NOMO-1 (cell line): ENCODE data around the gene SEPHS1.
"Not testable (repeated sequence)": the region's sequence is repeated elsewhere in the genome, so short reads cannot be mapped to it uniquely, and the experiment has no call there.

Source experiments
- DNase-seq, 2 experiments: peaks; one replicate each; lab custom pipeline; 2025; ENCODE audit not compliant: unreplicated experiment in 2 of 2; lab: John Stamatoyannopoulos, UW

Gene SEPHS1

GRCh38 chr10:13365243-13365642 lies 17.1 kb upstream of the SEPHS1 start:
- no peak for DNase-seq

GRCh38 chr10:13360587-13360986 lies 12.5 kb upstream of the SEPHS1 start:
- DNase-seq = no peak

DNA sequence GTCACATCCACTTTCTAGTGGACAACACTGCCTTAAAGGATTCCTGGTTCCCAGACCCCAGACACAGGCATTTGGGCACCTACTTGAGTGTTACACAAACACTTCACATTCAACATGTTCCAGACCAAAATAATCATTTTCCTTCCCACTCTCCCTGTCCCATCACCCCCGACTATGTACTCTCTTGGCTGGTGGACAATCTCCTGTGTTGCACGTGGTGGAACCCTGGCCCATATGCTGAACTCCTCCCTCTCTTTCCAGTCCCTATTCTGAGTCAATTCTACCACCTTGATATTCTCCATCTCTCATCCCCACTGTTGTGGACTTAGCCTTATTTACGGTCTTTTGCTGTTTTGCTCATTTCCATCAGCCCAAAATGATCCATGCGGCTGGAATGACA lies 8.3 kb upstream of the SEPHS1 start:
- DNase-seq = no peak

DNA sequence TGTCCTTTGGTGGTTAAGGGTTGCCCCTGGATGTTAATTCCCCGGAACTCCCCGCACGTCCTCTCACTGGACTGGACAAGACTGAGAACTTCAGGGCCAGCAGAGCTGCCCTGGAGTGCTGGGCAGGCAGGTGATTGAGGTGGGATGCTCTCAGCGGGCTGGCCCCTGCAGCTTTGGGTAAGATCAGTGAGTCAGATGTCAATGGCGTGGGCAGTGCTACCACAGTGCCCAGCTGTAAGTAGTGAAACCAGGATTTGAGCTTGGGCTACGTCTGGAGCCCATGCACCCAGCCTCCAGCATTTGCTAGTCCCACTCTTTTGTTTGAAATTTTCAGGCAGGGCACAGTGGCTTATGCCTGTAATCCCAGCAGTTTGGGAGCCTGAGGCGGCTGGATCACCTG lies 6.7 kb upstream of the SEPHS1 start:
- DNase-seq = no peak

- DNase-seq = no peak
Measured at GRCh38 chr10:13352519-13352918, 4.4 kb upstream of the SEPHS1 start.

- DNase-seq = no peak
Measured at GRCh38 chr10:13351340-13351915, 3.3 kb upstream of the SEPHS1 start.

DNA sequence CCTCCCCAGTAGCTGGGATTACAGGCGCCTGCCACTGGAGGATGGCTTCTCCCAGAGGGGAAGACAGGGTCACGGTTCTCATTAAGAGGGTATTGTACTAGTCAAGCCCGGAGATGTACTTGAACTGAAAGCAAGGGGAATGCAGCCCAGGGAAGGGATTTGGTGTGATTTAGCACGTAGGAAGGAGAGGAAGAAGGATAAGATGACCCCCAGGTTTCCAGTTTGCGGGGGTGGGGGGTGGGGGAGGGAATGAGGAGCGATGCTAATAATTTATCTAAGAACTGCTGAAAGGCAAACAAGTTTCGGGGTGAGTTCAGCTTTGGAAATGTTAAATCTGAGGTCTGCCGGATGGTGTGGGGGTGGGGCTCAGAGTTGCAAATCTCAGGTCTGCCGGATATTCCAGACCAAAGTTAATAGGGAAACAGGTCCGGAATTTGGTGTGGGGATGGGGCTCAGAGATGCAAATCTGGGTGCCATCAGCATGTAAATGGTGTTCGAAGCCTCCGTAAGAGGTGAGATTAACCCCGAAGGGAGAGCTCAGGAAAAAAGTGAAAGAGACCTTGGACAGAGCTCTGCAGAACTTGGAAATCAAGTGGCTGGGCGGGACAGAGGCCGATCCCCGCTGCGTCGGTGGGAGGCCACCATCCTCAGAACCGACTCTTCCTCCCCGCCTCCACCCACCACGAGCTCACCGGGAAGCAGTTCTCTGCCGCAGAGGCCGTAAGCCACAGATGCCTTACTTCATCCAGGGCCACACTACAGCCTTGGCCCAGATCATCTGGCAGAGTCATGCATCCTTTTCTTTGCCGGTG lies 1.6 kb upstream of the SEPHS1 start:
- peak; percentile 52 to 62 for DNase-seq

GRCh38 chr10:13347500-13348156 lies 465 bp downstream of the SEPHS1 start:
- peak; percentile 70 to 78 for DNase-seq

GRCh38 chr10:13347043-13347499 lies 1.0 kb downstream of the SEPHS1 start:
- no peak for DNase-seq

DNA sequence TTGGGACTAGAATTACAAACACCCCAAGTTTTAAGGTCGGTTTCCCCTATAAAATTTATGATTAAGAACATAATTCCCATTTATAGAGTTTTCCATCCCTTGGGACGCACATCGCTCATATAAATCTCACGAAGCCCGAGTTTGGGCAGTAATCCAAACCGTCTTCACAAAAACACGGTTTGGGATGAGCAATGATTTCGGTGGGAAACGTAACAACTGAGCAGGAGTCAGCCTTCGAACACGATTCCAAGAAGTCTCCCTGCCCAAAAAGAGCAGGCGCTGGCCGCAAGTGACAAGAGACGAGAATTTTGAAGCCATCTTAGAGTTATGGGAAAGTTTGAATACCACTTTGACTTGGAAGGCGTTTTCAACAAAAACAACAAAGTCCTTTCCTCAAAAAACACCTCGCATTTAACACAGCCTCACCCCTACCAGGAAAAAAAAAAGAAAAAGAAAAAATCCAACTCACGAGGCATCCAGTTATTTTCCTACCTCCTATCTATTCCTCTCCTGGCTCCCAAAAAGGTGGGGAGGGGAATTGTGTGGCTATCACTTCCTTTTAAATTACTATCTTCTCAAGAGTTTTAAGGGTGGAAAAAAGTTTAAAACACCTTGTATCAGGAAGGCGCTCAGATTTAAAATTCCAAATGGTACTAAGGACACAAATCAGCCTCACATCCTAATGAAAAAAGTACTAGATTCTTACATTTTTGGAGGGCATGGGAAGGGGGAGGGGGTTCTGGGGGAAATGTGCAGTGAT lies 1.6 kb downstream of the SEPHS1 start:
- DNase-seq = no peak

- no peak for DNase-seq
Measured at GRCh38 chr10:13340626-13341376, 7.3 kb downstream of the SEPHS1 start.

GRCh38 chr10:13340068-13340467 lies 8.0 kb downstream of the SEPHS1 start:
- DNase-seq = no peak

- no peak for DNase-seq
Measured at GRCh38 chr10:13338390-13339110, 9.5 kb downstream of the SEPHS1 start.

GRCh38 chr10:13337827-13338196 lies 10.3 kb downstream of the SEPHS1 start:
- DNase-seq = no peak

- no peak for DNase-seq
Measured at GRCh38 chr10:13337128-13337826, 10.8 kb downstream of the SEPHS1 start.

DNA sequence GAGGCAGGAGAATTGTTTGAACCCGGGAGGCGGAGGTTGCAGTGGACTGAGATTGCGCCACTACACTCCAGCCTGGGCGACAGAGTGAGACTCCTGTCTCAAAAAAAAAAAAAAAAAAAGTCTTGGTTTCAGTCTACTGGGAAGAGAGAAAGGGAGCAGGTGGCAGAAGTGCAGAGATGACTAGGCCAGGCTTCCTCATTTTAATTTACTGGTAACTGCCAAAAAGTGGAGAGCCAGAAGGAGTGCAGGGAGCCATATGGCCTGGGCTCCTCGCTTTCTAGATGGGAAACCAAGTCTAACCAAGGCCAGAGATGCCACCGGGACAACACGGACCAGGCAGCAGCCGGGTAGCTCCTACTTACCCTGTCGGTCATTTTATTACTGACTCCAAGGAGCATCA lies 12.2 kb downstream of the SEPHS1 start:
- no peak for DNase-seq

GRCh38 chr10:13334556-13334955 lies 13.5 kb downstream of the SEPHS1 start:
- DNase-seq = no peak

DNA sequence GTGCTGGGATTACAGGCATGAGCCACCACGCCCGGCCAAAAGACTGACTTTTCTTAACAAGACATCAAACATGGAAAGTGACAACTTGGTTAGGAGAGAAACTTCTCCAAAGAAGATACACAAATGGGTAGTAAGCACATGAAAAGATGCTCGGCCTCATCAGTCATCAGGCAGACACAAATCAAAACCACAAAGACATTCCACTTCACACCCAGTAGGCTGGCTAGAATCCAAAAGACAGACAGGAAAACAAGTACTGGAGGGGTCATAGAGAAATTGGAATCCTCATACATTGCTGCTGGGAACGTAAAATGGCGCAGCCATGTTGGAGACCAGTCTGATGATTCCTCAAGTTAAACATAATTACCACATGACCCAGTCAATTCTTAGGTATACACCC lies 16.4 kb downstream of the SEPHS1 start:
- no peak for DNase-seq

- not testable (repeated sequence) for DNase-seq
Measured at GRCh38 chr10:13330980-13331379, 17.1 kb downstream of the SEPHS1 start.
